OCI-LY7 (cell line): ENCODE results near the gene SLC30A9.

Experiments used
- CTCF ChIP-seq: fragments of 200-600 bp; sonication (generic); conservative IDR thresholded peaks from 2 replicates; pipeline ENCODE4 v1.5.1; 2014; ENCODE audit warnings: mild to moderate bottlenecking, antibody characterized with exemption, low read length, moderate library complexity, mixed read lengths
- EZH2phosphoT487 ChIP-seq: fragments of 200-600 bp; sonication (generic); IDR thresholded peaks from 2 replicates; pipeline ENCODE4 v1.6.1; 2018; ENCODE audit warnings: low read depth, borderline replicate concordance, mild to moderate bottlenecking, mixed run types, antibody characterized with exemption, low read length, moderate library complexity, mixed read lengths

- no peak for TF ChIP-seq CTCF
- no peak for TF ChIP-seq EZH2phosphoT487
Observed at GRCh38 chr4:42078184-42078801, 88.0 kb downstream of the SLC30A9 start.
